ENCODE results near the gene SLC26A4. TPM values are rescaled to one million over a fixed set of nuclear protein-coding genes. Genes with fewer than 3 reads are reported as not detected.

The SLC26A4 gene
- total RNA-seq, 4 donors from 2014 or later: 1.2 to 4.4 (median 1.7) TPM; not detected in 1

- Histone ChIP-seq H3K9me3 (no peaks in the 10 kb centered on the region), H3K27me3 (no peaks in the 10 kb centered on the region), H3K27ac (no peak overlapping the region), H3K4me1 (no peaks in the 10 kb centered on the region), H3K4me3 (no peak overlapping the region), H3K36me3 (no peaks in the 10 kb centered on the region)
- intact Hi-C loops (cut with DNase I; ENCODE audit: low total_unique reads): no loop called here
- TF ChIP-seq CTCF (IDR thresholded peaks at IDR 0.05): no peak
- TF ChIP-seq POLR2A (IDR thresholded peaks at IDR 0.05): no peak
- no peak for DNase-seq
Measured at GRCh38 chr7:107718456-107719193, 58.0 kb downstream of the SLC26A4 start.

- no peak overlapping the region for H3K4me3 ChIP-seq
- no peak for TF ChIP-seq POLR2A (IDR thresholded peaks at IDR 0.05)
- no peak for TF ChIP-seq CTCF (IDR thresholded peaks at IDR 0.05)
- H3K9me3 ChIP-seq: no peaks in the 10 kb centered on the region
- no peak overlapping the region for H3K27ac ChIP-seq
- intact Hi-C loops (cut with DNase I; ENCODE audit: low total_unique reads): loop anchor here (10.0 kb wide), 1 partner anchor 256 kb away; no protein-coding TSS in a partner anchor
- DNase-seq: no peak
- no peaks in the 10 kb centered on the region for H3K36me3 ChIP-seq
- no peaks in the 10 kb centered on the region for H3K4me1 ChIP-seq
- no peaks in the 10 kb centered on the region for H3K27me3 ChIP-seq
Measured at GRCh38 chr7:107721286-107721685, 60.7 kb downstream of the SLC26A4 start.

- Histone ChIP-seq H3K4me1 (no peaks in the 10 kb centered on the region), H3K27ac (no peak overlapping the region), H3K36me3 (no peaks in the 10 kb centered on the region), H3K9me3 (no peaks in the 10 kb centered on the region), H3K4me3 (no peak overlapping the region), H3K27me3 (no peaks in the 10 kb centered on the region)
- no peak for DNase-seq
- TF ChIP-seq CTCF (IDR thresholded peaks at IDR 0.05) (no peak), POLR2A (IDR thresholded peaks at IDR 0.05) (no peak)
- intact Hi-C loops (cut with DNase I; ENCODE audit: low total_unique reads): loop anchor here (10.0 kb wide), 1 partner anchor 258 kb away; no protein-coding TSS in a partner anchor
Measured at GRCh38 chr7:107723255-107723654, 62.6 kb downstream of the SLC26A4 start.

- no peak overlapping the region for H3K27ac ChIP-seq
- no peaks in the 10 kb centered on the region for H3K9me3 ChIP-seq
- TF ChIP-seq CTCF (IDR thresholded peaks at IDR 0.05) (peak; percentile 48 to 80 (median 72)), POLR2A (IDR thresholded peaks at IDR 0.05) (no peak)
- intact Hi-C loops (cut with DNase I; ENCODE audit: low total_unique reads): loop anchor here (10.0 kb wide), 1 partner anchor 260 kb away; no protein-coding TSS in a partner anchor
- no peaks in the 10 kb centered on the region for H3K36me3 ChIP-seq
- no peak overlapping the region for H3K4me3 ChIP-seq
- no peaks in the 10 kb centered on the region for H3K27me3 ChIP-seq
- H3K4me1 ChIP-seq: no peaks in the 10 kb centered on the region
- DNase-seq: peak; percentile 25 to 61
Measured at GRCh38 chr7:107725138-107725740, 64.6 kb downstream of the SLC26A4 start.
